Neural progenitor cell (in vitro differentiated cells): ENCODE results near the gene MAML3. TPM values are rescaled to one million over a fixed set of nuclear protein-coding genes. Genes with fewer than 3 reads are reported as not detected.

Experiments used
- DNase-seq: peaks from one replicate; pipeline ENCODE4 v3.0.0-alpha.2; 2016; ENCODE audit warnings: low spot score
- H2AFZ ChIP-seq: fragments of 200-600 bp; sonication (generic); replicated peaks from 2 replicates; pipeline ENCODE4 v1.6.1; 2016; ENCODE audit warnings: antibody characterized with exemption
- H3F3A ChIP-seq: fragments of 200-600 bp; sonication (generic); 2 replicates; pipeline ENCODE4 v1.6.1; 2016; ENCODE audit warnings: antibody characterized with exemption, low read depth
- H3K27ac ChIP-seq: fragments of 200-600 bp; sonication (generic); 2 replicates; pipeline ENCODE4 v1.5.1; 2016; ENCODE audit warnings: mild to moderate bottlenecking
- H3K27me3 ChIP-seq: fragments of 200-600 bp; sonication (generic); 2 replicates; pipeline ENCODE4 v1.6.1; 2016; ENCODE audit warnings: mild to moderate bottlenecking, moderate library complexity
- H3K36me3 ChIP-seq: fragments of 200-600 bp; sonication (generic); 2 replicates; pipeline ENCODE4 v1.5.1; 2016
- H3K4me1 ChIP-seq: fragments of 200-600 bp; sonication (generic); 2 replicates; pipeline ENCODE4 v1.6.1; 2016; ENCODE audit warnings: mixed run types
- H3K4me2 ChIP-seq: fragments of 200-600 bp; sonication (generic); 2 replicates; pipeline ENCODE4 v1.6.1; 2016
- H3K4me3 ChIP-seq: fragments of 200-600 bp; sonication (generic); 2 replicates; pipeline ENCODE4 v1.5.1; 2016
- H3K79me2 ChIP-seq: fragments of 200-600 bp; sonication (generic); 2 replicates; pipeline ENCODE4 v1.6.1; 2016; ENCODE audit warnings: low read depth
- H3K9ac ChIP-seq: fragments of 200-600 bp; sonication (generic); 2 replicates; pipeline ENCODE4 v1.6.1; 2016
- H3K9me3 ChIP-seq: fragments of 200-600 bp; sonication (generic); 2 replicates; pipeline ENCODE4 v1.5.1; 2016; ENCODE audit warnings: low read depth
- H4K20me1 ChIP-seq: fragments of 200-600 bp; sonication (generic); 2 replicates; pipeline ENCODE4 v1.6.1; 2016; ENCODE audit warnings: low read depth
- H3K27ac Mint-ChIP-seq: 3 replicates; pipeline ENCODE4 v1.8.0; 2021; ENCODE audit warnings: mixed read lengths
- H3K27me3 Mint-ChIP-seq: 2 replicates; pipeline ENCODE4 v1.8.0; 2022; ENCODE audit warnings: low read depth, mild to moderate bottlenecking, inconsistent platforms, moderate library complexity, mixed read lengths; ENCODE audit not compliant: insufficient read depth
- H3K36me3 Mint-ChIP-seq: 3 replicates; pipeline ENCODE4 v1.8.0; 2021; ENCODE audit warnings: mixed read lengths
- H3K4me1 Mint-ChIP-seq: 3 replicates; pipeline ENCODE4 v1.8.0; 2021; ENCODE audit warnings: mixed read lengths
- H3K4me3 Mint-ChIP-seq: 3 replicates; pipeline ENCODE4 v1.8.0; 2021; ENCODE audit warnings: mild to moderate bottlenecking, moderate library complexity, mixed read lengths
- H3K9me3 Mint-ChIP-seq: 3 replicates; pipeline ENCODE4 v1.8.0; 2020; ENCODE audit warnings: mixed read lengths
- EZH2 ChIP-seq: fragments of 200-600 bp; sonication (generic); IDR thresholded peaks from 2 replicates; pipeline ENCODE4 v1.6.1; 2017; ENCODE audit warnings: antibody characterized with exemption, mild to moderate bottlenecking, moderate library complexity
- EZH2phosphoT487 ChIP-seq: fragments of 200-600 bp; sonication (generic); IDR thresholded peaks from 2 replicates; pipeline ENCODE4 v1.6.1; 2017; ENCODE audit warnings: antibody characterized with exemption
- total RNA-seq: library from RNA; depleted of rRNA; stranded (reverse); fragments of >200 nt; gene quantifications from 2 replicates; pipeline ENCODE4 v1.2.3, GENCODE V29; 2015; ENCODE audit warnings: low replicate concordance
- TF ChIP-seq, protein P1 (sequence below): fragments of 200-600 bp; sonication (generic); IDR thresholded peaks from 2 replicates; pipeline ENCODE4 v1.5.1; 2017; ENCODE audit warnings: antibody characterized with exemption, mild to moderate bottlenecking

MAML3 gene
- total RNA-seq, 1 donor from 2014 or later, result 14.4 TPM

DNA sequence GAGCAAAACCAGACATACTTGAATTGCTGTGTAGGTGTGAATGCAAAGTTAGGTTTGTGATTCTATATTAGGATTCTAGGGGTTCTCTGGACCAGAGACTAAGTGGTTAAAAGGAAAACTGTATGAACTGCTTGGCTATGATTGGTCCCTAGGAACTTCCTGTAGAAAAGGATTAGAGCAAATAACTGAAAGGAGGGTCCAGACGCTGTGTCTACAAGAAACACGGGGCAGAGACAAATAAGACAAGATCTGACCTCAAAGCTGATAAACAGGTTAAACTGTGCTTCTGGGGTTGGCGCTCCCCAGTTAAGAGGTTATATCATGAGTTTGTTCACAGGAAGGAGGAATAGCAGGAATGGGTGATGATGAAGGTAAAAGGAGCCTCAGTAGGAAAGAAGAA is 304.8 kb downstream of the MAML3 start:
- peaks cover 57% of the 10 kb centered on the region for H3F3A ChIP-seq
- H3K4me3 ChIP-seq, result no peak overlapping the region
- peaks cover 88% of the 10 kb centered on the region for H3K4me1 ChIP-seq
- H3K9ac ChIP-seq, result no peak overlapping the region
- peak overlapping the region; percentile 72 for H3K4me2 ChIP-seq
- TF ChIP-seq EZH2phosphoT487, result no peak
- TF ChIP-seq, protein P1, sequence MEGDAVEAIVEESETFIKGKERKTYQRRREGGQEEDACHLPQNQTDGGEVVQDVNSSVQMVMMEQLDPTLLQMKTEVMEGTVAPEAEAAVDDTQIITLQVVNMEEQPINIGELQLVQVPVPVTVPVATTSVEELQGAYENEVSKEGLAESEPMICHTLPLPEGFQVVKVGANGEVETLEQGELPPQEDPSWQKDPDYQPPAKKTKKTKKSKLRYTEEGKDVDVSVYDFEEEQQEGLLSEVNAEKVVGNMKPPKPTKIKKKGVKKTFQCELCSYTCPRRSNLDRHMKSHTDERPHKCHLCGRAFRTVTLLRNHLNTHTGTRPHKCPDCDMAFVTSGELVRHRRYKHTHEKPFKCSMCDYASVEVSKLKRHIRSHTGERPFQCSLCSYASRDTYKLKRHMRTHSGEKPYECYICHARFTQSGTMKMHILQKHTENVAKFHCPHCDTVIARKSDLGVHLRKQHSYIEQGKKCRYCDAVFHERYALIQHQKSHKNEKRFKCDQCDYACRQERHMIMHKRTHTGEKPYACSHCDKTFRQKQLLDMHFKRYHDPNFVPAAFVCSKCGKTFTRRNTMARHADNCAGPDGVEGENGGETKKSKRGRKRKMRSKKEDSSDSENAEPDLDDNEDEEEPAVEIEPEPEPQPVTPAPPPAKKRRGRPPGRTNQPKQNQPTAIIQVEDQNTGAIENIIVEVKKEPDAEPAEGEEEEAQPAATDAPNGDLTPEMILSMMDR, result no peak
- no peak for TF ChIP-seq EZH2
- no peak for DNase-seq
- H3K27me3 Mint-ChIP-seq, result no peaks in the 10 kb centered on the region
- peaks cover 58% of the 10 kb centered on the region for H3K4me1 Mint-ChIP-seq
- H3K27ac Mint-ChIP-seq, result no peak overlapping the region
- H3K9me3 ChIP-seq, result no peaks in the 10 kb centered on the region
- H4K20me1 ChIP-seq, result no peaks in the 10 kb centered on the region
- H3K36me3 ChIP-seq, result no peaks in the 10 kb centered on the region
- H3K27me3 ChIP-seq, result no peaks in the 10 kb centered on the region
- H3K36me3 Mint-ChIP-seq, result no peaks in the 10 kb centered on the region
- no peaks in the 10 kb centered on the region for H3K9me3 Mint-ChIP-seq
- H3K27ac ChIP-seq, result no peak overlapping the region
- H2AFZ ChIP-seq, result no peak overlapping the region
- H3K4me3 Mint-ChIP-seq, result peak overlapping the region; percentile 16
- no peaks in the 10 kb centered on the region for H3K79me2 ChIP-seq

DNA sequence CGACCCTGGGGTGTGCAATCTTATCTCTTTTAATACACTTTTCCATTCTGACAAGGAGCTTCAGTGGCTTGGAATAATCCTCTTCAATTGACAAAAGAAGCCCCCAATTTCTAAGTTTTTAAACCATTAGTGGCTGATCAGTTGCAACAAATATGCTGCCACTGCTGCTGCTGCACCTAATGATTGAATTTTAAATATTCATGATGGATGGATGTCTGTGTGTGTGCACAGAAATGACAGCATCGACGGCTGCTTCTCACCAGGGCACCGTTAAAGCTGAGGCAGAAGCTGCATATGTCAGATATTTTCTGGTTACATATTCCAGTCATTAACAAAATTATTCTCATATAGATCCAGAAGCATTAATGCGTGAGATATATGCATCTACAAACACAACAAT is 306.0 kb downstream of the MAML3 start:
- H3K4me3 ChIP-seq, result peak overlapping the region; percentile 14
- no peaks in the 10 kb centered on the region for H3K9me3 ChIP-seq
- H3K4me2 ChIP-seq, result peak overlapping the region; percentile 72
- no peak overlapping the region for H3K9ac ChIP-seq
- H3K27ac ChIP-seq, result peak overlapping the region; percentile 90
- H3K4me1 ChIP-seq, result peaks cover 76% of the 10 kb centered on the region
- Mint-ChIP-seq H3K4me1 (peaks cover 53% of the 10 kb centered on the region), H3K27me3 (no peaks in the 10 kb centered on the region), H3K4me3 (peak overlapping the region; percentile 42), H3K36me3 (no peaks in the 10 kb centered on the region), H3K27ac (peak overlapping the region; percentile 73), H3K9me3 (no peaks in the 10 kb centered on the region)
- H3K36me3 ChIP-seq, result no peaks in the 10 kb centered on the region
- no peaks in the 10 kb centered on the region for H4K20me1 ChIP-seq
- H3K27me3 ChIP-seq, result no peaks in the 10 kb centered on the region
- H2AFZ ChIP-seq, result no peak overlapping the region
- TF ChIP-seq EZH2, result no peak
- TF ChIP-seq, protein P1, result no peak
- no peak for TF ChIP-seq EZH2phosphoT487
- DNase-seq, result no peak
- H3F3A ChIP-seq, result peaks cover 46% of the 10 kb centered on the region
- no peaks in the 10 kb centered on the region for H3K79me2 ChIP-seq

DNA sequence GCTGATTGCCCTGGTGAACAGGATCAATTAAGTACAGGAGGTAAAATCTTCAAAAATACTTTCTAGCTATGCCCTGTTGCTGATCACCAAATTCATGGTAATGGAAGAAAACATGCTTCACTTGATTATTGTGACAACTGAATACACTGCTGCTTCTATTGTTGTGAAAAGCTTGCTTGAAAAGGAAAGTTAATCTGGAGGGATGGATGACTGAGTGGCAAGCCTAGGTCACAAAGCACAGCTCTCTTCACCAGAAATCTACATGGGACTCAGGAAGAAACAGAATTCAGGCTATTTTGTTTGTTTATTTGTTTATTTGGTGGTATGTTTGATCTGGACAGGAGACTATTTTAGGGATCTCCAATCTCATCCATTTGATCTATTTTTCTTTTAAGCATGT is 306.4 kb downstream of the MAML3 start:
- Mint-ChIP-seq H3K27me3 (no peaks in the 10 kb centered on the region), H3K36me3 (no peaks in the 10 kb centered on the region), H3K4me3 (peak overlapping the region; percentile 42), H3K9me3 (no peaks in the 10 kb centered on the region), H3K4me1 (peaks cover 53% of the 10 kb centered on the region), H3K27ac (peak overlapping the region; percentile 73)
- no peaks in the 10 kb centered on the region for H3K27me3 ChIP-seq
- peaks cover 72% of the 10 kb centered on the region for H3K4me1 ChIP-seq
- no peaks in the 10 kb centered on the region for H4K20me1 ChIP-seq
- H3K36me3 ChIP-seq, result no peaks in the 10 kb centered on the region
- H3K27ac ChIP-seq, result peak overlapping the region; percentile 90
- H3F3A ChIP-seq, result peaks cover 43% of the 10 kb centered on the region
- DNase-seq, result peak; percentile 70
- no peaks in the 10 kb centered on the region for H3K79me2 ChIP-seq
- TF ChIP-seq, protein P1, result no peak
- TF ChIP-seq EZH2phosphoT487 (no peak), EZH2 (no peak)
- H2AFZ ChIP-seq, result no peak overlapping the region
- H3K9ac ChIP-seq, result no peak overlapping the region
- H3K4me2 ChIP-seq, result peak overlapping the region; percentile 72
- no peaks in the 10 kb centered on the region for H3K9me3 ChIP-seq
- H3K4me3 ChIP-seq, result peak overlapping the region; percentile 16
